Mammary epithelial cell (primary cell): ENCODE measurements around the gene KCNH6.

Experiments
- CTCF ChIP-seq, 2 donors: IDR thresholded peaks in 1 of 2; conservative IDR thresholded peaks in 1 of 2; 2 replicates each; pipeline ENCODE4 v1.5.1; 2011 to 2012; ENCODE audit warnings: inconsistent platforms in 2 of 2, low read length in 2 of 2, mild to moderate bottlenecking in 2 of 2, control low read depth in 1 of 2, low read depth in 1 of 2; ENCODE audit not compliant: insufficient read depth in 1 of 2; ENCODE audit errors: extremely low read depth in 1 of 2
- EZH2 ChIP-seq: IDR thresholded peaks from 2 replicates; pipeline ENCODE4 v1.6.1; 2012; ENCODE audit warnings: low read length, inconsistent platforms, borderline replicate concordance

- TF ChIP-seq CTCF (conservative IDR thresholded peaks at IDR 0.05 in 1 of 2, IDR thresholded peaks at IDR 0.05 in 1 of 2; ENCODE audit: extremely low read depth in 1 of 2, insufficient read depth in 1 of 2, low read depth in 1 of 2, low read length in 2 of 2) (no peak), EZH2 (no peak)
Observed at GRCh38 chr17:63498626-63499195, 24.4 kb upstream of the KCNH6 start.
